HG03354 (cell line): ENCODE results near the gene ERBB3.

Experiments
- ATAC-seq: cut with Tn5 transposase; IDR thresholded peaks from one replicate; pipeline ENCODE4 v1.9.1; 2021; ENCODE audit warnings: mild to moderate bottlenecking; ENCODE audit not compliant: unreplicated experiment, poor library complexity, severe bottlenecking

ERBB3 gene

DNA sequence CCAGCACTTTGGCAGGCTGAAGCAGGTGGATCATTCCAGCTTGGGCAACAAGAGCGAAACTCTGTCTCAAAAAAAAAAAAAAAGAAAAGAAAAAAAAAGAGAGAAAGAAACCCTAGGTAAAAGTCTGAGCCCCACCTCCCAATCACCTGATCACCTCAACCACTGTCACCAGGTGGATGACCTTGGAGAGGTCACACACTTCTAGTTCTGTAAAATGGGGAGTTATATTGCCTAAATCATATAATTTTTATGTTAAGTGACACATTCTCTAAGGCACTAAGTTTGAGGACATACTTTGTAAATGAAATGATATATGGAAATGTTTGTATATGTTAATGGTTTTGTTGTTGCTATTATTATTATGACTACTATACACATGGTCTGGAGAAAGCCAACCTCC lies 1.5 kb upstream of the ERBB3 start:
- ATAC-seq, result no peak

DNA sequence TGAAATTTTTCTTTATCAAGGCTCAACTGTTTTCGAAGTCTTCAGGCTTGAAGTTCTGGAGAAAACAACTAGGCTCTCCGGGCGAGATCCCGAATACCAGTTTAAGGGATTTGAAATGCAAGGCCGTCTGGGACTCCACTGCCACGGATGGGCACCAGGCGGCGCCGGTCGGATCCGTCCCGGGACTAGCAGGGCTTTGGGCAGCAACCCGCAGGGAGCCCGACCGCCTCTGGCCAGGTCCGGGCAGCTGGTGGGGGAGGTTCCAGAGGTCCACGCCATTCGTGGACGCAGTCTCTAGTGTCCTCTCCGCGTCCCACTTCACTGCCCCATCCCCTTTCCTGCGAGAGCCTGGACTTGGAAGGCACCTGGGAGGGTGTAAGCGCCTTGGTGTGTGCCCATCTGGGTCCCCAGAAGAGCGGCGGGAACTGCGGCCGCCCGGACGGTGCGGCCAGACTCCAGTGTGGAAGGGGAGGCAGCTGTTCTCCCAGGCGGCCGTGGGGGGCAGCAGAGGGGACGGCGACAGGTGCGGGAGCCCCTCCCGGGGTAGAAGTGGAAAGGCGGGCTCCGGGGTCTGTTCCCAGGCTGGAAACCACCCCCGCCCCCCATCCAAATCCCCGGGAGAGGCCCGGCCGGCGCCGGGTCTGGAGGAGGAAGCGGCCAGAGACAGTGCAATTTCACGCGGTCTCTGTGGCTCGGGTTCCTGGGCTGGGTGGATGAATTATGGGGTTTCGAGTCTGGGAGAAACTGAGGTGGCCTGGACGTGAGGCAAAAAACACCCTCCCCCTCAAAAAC lies 838 bp upstream of the ERBB3 start:
- peak; percentile 82 for ATAC-seq

DNA sequence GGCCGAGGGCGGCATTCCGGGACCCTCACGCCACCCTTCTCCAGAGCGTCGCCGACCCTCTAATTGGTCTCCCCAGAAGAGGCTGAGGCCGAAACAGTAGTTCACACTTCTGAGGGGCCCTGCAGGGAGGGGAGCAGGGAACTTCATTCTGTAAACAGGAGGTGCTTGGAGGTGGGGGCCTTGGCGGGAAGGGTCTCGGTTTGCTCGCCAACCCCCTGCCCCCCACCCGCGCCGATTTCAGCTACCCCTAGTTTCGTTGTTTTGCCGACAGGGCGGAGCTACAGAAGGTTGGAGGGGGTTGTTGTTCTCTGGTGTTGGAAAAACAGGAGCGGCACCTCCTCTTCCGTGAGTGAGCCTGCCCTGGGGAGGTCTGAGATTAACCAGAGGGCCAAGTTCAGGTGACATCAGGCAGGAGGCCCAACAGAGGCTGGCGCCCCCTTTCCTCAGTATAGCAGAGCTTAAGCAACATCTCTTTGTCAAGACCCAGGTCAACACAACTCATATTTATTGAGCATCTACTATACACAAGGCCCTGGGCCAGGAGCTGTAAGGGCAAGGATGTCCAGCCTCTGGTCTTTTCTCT lies 682 bp downstream of the ERBB3 start:
- no peak for ATAC-seq

DNA sequence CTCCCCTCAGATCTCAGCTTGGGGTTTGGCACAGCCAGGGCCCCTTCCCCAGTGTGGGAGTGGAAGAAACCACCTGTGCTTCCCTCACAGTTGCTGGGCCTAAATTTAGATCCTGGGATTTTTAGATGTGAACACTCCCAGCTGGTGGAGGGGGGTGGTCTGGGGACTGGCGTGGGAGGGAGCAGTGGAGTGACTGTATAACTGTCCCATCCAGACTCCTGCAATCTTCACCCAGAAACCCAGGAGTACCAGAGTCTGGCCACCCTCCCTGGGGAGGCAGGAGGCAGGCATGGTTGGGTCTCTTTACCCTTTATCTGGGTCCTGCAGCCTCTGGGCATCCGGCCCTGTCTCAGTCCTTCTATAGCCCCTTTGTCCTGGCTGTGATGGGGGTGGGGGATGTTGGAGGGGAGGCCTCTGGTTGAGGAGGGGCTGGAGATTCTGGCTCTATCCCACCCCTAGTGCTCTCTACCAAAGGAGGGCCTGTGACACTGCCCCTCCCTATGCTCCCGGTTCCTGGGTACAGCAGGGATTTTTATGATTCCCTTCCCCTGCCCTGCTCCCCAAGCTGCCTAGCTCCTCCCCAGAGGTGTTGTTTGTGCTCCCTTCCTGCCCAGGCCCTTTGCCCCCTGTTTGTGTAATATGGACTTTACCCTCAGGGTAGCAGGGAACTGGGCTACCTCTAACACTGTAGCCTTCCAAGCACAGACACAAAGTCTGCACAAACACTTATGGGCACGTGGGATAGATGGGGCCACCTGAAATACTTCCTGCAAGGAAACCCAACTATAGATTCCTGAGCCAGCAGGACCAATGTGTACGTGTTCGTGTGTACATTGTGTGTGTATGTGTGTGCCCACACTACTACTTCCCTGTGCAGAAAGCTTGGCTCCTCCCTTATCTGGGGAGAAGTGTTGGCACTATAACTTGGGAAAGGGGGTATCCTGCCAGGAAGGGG lies 1.7 kb downstream of the ERBB3 start:
- ATAC-seq, result no peak

DNA sequence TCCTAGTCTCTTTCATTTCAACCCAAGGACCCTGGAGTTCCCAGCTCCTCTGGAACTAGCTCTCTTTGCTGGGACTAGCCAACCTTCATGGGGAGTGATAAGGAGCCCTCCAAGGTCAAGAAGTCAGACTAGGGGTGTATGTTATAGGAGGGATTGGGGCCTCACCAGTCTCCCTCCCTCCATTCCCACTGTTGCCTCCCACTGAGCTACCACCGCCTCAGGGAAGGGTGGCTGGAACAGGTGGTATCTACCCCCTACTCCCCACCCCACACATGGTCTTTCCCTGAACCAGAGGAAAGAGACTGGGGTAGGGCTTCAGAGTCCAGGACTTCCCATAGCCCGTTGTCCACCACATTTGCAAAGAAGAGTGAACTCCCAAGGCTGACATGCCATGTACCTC lies 2.4 kb downstream of the ERBB3 start:
- ATAC-seq, result no peak

DNA sequence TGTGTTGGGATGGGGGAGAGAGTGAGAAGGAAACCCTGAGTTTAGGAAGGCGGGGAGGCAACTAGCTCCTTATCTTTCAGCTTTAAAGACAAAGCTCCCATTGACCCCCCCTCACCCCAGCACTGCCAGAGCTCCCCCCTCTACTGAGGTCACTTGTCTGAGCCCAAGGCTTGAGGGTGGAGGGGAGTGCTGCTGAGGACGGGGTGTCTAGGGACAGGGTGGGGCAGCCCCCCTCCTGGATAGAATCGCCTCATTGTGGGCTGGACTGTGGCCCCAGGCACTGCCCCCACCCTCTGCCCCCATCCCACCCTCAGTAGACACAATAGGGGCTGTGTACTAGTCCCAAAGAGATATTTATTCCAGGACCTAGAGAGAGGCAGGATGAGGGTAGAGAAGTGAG lies 3.0 kb downstream of the ERBB3 start:
- no peak for ATAC-seq

DNA sequence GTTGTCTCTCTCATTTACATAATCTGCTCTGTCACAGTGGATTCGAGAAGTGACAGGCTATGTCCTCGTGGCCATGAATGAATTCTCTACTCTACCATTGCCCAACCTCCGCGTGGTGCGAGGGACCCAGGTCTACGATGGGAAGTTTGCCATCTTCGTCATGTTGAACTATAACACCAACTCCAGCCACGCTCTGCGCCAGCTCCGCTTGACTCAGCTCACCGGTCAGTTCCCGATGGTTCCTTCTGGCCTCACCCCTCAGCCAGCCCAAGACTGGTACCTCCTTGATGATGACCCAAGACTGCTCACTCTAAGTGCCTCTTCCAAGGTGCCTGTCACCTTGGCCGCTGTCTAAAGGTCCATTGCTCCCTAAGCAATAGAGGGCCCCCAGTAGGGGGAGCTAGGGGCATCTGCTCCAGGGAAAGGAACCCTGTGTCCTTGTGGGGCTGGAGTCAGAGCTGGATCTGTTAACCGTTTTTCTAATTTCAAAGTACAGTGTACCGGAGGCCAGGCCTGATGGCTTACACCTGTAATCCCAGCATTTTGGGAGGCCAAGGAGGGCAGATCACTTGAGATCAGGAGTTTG lies 5.1 kb downstream of the ERBB3 start:
- no peak for ATAC-seq

DNA sequence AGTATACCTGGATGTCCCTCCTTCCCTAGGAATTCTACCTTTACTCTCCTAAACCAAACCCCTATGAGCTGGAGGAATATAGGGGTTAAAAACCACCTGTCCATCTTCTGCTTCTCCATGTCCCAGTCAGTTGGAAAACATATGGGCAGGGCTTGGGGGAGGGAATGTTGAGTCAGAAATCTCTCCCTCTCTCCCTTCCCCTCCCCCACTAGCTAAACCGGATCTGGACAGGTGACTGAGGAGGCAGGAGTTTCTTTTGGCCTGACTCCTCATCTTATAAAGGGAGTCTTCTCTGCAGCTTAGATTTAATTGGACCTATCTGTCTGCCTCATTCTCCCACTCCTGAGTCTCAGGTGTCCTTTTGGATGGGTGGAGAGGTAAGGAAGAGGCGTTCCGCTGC lies 6.1 kb downstream of the ERBB3 start:
- no peak for ATAC-seq

DNA sequence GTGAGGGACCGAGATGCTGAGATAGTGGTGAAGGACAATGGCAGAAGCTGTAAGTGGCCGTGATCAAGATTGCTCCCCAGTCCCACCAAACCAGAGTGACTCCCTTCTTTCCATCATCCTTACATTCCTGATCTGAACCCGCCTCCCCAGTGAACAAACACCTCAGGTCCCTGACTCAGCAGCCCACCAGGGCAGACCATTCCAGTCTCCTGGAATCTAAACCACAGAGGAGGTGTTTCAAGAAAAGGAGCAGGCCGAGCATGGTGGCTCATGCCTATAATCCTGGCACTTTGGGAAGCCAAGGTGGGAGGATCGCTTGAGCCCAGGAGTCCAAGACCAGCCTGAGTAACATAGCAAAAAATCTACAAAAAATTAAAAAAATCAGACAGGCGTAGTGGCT lies 6.6 kb downstream of the ERBB3 start:
- no peak for ATAC-seq

DNA sequence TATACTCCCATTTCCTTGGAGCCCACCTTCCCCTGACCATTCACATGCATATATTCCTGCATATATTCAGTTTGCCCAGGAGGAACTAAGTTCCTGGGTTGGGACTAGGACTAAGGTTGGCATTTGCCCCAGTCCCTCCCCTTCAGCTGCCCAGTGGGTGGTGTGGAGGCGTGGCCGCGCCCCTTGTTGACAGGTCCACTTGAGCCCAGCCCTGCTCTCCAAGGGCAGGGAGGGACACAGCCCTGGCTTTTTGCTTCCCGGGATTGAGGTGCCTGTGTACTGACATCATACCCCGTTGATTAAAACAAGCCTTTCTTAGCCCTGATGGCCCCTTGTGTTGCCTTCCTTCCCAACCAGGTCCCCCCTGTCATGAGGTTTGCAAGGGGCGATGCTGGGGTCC lies 7.3 kb downstream of the ERBB3 start:
- ATAC-seq, result no peak

DNA sequence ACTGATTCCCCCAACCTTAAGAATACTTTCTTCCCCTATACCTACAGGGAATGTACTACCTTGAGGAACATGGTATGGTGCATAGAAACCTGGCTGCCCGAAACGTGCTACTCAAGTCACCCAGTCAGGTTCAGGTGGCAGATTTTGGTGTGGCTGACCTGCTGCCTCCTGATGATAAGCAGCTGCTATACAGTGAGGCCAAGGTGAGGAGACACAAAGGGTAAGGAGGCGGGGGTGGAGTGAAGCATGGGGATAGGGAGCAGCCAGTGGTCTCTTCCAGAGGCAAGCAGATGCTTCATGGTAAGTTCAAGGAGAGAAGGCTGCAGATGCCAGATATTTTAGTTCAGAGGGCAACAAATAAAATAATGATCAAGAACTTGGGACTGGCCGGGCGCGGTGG lies 17.8 kb downstream of the ERBB3 start:
- no peak for ATAC-seq

DNA sequence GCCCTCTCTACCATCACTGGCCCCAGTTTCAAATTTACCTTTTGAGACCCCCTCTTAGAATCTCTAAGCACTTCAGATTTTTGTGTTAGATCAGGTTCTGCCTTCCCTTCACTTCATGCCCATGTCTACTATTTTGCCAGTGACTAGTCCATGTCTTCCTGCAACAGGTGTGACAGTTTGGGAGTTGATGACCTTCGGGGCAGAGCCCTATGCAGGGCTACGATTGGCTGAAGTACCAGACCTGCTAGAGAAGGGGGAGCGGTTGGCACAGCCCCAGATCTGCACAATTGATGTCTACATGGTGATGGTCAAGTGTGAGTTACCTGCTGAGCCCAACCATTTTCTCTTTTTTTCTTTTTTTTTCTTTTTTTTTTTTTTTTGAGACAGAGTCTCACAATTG lies 18.6 kb downstream of the ERBB3 start:
- no peak for ATAC-seq

DNA sequence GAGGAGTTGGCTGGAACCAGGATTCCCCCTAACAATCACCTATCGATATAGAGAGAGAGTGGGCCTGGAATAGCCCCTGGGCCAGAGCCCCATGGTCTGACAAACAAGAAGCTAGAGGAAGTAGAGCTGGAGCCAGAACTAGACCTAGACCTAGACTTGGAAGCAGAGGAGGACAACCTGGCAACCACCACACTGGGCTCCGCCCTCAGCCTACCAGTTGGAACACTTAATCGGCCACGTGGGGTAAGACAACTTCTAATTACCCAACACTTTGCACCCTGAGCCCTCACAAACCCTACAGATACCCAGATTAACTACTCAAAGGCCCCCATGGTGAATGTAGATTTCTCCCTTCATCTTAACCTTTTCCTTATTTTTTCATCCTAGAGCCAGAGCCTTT lies 19.8 kb downstream of the ERBB3 start:
- no peak for ATAC-seq

DNA sequence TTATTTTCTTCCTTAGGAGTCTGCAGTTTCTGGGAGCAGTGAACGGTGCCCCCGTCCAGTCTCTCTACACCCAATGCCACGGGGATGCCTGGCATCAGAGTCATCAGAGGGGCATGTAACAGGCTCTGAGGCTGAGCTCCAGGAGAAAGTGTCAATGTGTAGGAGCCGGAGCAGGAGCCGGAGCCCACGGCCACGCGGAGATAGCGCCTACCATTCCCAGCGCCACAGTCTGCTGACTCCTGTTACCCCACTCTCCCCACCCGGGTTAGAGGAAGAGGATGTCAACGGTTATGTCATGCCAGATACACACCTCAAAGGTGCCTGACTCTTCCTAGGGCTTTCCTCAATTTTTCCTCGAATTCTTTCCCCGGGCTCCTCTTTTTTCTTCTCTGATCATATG lies 21.1 kb downstream of the ERBB3 start:
- ATAC-seq, result no peak

DNA sequence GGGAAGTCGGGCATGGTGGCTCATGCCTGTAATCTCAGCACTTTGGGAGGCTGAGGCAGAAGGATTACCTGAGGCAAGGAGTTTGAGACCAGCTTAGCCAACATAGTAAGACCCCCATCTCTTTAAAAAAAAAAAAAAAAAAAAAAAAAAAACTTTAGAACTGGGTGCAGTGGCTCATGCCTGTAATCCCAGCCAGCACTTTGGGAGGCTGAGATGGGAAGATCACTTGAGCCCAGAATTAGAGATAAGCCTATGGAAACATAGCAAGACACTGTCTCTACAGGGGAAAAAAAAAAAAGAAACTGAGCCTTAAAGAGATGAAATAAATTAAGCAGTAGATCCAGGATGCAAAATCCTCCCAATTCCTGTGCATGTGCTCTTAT lies 22.7 kb downstream of the ERBB3 start:
- no peak for ATAC-seq

DNA sequence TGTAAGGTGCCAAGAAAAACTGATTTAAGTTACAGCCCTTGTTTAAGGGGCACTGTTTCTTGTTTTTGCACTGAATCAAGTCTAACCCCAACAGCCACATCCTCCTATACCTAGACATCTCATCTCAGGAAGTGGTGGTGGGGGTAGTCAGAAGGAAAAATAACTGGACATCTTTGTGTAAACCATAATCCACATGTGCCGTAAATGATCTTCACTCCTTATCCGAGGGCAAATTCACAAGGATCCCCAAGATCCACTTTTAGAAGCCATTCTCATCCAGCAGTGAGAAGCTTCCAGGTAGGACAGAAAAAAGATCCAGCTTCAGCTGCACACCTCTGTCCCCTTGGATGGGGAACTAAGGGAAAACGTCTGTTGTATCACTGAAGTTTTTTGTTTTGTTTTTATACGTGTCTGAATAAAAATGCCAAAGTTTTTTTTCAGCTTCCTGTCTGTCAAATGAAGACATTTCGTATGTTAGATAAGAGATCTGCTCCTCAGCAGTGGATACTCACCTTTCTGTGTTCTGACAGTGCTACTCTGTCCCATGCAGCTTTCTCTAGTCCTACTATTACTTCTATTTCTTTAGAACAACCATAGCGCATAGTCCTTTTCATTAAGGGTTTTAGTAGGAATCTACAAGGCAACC lies 23.2 kb downstream of the ERBB3 start:
- no peak for ATAC-seq

DNA sequence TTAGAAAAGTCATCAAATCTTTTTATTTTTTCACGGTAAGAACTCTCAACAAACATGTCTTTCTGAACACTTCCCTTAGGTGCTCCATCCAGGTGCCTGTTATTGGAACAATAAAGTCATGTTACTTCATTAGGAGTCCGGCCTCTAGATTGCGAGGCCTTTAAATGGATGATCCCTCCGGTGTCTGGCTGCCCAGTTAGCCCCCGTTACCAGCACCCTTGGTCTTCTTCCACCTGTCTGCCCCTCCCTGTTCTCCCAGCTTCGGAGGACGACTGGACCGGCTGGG lies 23.8 kb downstream of the ERBB3 start:
- no peak for ATAC-seq

DNA sequence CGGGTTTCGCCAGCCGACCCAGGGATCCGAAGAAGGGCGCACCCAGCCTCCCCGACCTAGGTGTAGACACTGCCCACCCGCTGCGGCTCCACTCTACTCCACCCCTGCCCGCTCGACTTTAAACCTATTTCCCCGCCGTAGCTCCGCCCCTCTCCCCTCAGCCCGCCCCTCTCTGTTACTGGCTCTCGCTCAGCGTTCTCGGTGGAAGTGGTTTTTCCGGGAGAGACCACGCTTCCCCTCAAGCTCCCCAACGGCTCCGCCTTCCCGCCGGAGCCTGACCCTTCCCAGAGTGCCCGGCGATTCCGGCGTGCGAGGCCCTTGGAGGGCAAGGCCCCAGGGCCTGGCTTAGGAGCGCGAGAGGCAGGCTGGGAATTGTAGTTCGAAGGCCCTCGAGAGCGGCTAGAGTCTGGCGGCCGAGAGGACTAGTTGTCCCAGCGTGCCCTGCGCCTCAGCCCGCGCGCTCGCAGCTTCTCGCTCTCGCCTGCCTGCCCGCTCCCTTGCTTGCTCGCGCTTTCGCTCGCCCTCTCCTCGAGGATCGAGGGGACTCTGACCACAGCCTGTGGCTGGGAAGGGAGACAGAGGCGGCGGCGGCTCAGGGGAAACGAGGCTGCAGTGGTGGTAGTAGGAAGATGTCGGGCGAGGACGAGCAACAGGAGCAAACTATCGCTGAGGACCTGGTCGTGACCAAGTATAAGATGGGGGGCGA lies 24.3 kb downstream of the ERBB3 start, which contains the start of gene PA2G4:
TSS of gene PA2G4 (plus strand) at position 451 of the 706 bp plus-strand sequence. CDS start at position 630, 179 bp downstream.
- peak; percentile 95 for ATAC-seq

DNA sequence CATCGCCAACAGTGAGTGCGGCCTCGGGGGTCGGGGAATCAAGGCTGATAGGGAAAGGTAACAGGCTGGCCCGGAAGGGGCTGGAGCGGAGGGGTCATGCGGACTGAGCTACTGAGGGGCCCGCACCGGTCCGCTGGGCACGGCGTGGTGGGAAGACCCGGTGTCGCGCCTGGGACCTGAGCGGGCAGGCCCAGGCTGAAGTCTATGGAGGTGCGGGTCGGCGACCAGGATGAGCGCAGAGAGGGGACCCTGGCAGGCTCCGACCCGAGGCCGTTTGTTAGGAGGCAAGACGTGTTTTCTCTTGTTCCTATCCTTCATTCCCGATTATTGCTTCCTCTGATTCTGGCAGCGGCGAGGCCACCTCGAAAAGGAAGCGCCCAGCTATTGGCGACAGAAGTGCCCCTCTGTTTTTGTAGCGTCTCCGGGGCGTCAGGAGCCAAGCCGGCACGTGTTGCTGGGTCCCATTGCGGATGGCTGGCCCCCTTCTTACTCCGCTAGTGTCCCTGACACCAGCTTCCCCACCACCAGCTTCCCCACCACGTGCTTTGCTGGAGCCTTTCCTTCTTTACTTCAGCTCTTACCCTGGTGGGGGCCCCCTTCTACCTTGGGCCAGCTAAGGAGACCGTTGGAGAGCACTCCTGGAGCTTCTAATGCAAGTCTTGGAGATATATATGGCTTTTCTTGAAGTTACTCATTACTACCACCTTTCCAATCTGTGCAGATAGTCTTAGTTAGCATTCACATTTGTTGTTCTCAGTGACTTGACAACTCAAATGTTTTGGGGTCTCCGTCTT lies 25.0 kb downstream of the ERBB3 start:
- ATAC-seq, result peak; percentile 23
